Measurements from ENCODE around the gene CBX2. TPM values are rescaled to one million over a fixed set of nuclear protein-coding genes. Genes with fewer than 3 reads are reported as not detected.

CBX2 gene
- total and polyA plus RNA-seq, 2 of the 4 experiments (the other 2 are of a cell fraction) = 2.0 to 3.2 TPM

DNA sequence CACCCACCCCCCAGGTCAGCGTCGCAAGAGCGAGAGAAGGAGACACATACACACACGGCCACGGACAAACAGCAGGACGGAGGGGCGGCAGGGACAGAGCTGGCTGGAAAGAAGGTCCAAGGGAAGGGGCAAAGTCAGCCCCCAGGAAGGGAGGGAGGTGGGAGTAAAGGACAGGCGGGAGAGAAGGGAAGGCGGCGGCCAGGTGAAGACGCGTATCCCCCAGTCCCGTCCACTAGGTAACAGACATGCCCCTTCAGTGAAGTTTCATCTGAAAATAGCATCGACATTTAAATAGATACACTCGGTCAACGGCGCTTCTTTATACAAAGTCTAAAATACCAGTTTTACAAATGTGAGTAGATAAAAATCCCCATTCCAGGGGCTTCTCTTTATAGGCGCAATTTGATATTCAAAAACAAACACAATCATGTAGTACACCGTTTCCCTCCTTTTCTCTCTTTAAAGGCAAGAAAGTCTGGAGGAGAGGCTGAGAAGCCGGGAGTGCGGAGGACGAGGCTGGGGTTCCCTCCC lies 14.5 kb downstream of the CBX2 start (continued):
- no peak for TF ChIP-seq RAD21 (IDR thresholded peaks at IDR 0.05; ENCODE audit: low read length)

DNA sequence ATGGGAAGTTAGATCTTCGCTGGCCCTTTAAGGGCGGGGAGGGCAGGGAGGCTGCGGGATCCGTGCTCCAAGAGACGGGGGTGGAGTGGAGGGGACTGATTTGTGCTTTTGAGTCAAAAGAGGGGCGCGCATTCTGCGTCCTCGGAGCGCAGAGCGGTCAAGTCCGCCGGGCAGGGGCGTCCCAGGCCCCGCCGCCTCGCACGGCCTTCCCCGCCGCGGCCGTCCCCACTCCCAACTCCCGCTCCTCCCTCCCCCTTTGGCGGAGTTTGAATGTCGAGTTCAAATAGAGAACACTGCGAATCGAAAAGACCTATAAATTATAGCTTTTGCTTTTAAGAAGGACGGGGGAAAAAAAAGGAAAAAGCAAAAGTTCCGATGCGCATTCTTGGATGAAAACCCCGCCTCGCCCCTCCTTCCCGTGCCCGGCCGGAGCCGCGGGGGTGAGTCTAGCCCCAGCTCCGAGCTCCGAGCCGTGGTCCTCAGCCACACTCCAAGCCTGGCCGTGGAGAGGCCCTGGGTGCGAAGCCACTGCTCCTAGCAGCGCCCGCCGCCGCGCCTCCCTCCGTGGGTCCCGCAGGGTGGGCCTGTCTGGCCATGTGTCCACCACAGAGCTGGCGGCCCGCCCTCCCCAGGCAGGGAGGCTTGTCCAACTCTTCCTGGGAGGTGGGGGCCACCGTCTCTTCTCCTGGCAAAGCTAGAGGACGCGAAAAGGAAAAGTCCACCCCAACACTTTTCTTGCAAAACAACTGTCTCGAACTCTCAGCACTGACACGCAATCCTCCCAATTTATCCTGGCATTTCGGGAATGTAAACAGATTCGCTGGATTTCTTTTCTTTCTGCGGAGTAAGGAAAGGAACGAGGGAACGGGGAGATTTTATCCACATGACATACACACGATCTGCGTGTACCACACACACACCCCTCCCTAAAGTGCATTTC lies 15.3 kb downstream of the CBX2 start:
- Histone ChIP-seq H3K79me1 (ENCODE audit: low read depth in 1 of 2, low read length in 2 of 2) (peaks cover 8 to 23% of the 10 kb centered on the region in 2 experiments; a peak in 2 of 4 replicates), H3K27ac (ENCODE audit: insufficient read depth, low read length) (peak overlapping the region; percentile 90), H3K4me3 (ENCODE audit: insufficient read depth, low read depth, low read length) (peak overlapping the region; percentile 40), H3K14ac (replicated peaks; ENCODE audit: low read depth, low read length) (peak overlapping the region; percentile 78), H4K8ac (ENCODE audit: low read depth in 2 of 2, low read length in 2 of 2) (peak overlapping the region; percentile 54 to 93; a peak in 3 of 4 replicates), H3K18ac (ENCODE audit: low read depth, low read length) (peak overlapping the region; percentile 72), H3K36me3 (ENCODE audit: control insufficient read depth, insufficient read depth, low read length) (peaks cover 9% of the 10 kb centered on the region; the same call in 1 of the 2 replicates), H3K4me2 (ENCODE audit: low read depth, low read length) (peak overlapping the region; percentile 86), H2AFZ (replicated peaks; ENCODE audit: low read length, poor library complexity) (peak overlapping the region; percentile 90), H2BK20ac (ENCODE audit: low read depth, low read length) (peak overlapping the region; percentile 63), H3K9me3 (ENCODE audit: control insufficient read depth, insufficient read depth, low read length) (no peaks in the 10 kb centered on the region), H2BK5ac (ENCODE audit: low read depth, low read length, poor library complexity, severe bottlenecking) (peak overlapping the region; percentile 95), H3K4me1 (ENCODE audit: control insufficient read depth, insufficient read depth, low read length) (peaks cover 17% of the 10 kb centered on the region), H3K9ac (ENCODE audit: low read depth, low read length) (peak overlapping the region; percentile 64), H4K91ac (ENCODE audit: insufficient read depth, low read depth, low read length) (peak overlapping the region; percentile 80), H2BK120ac (ENCODE audit: low read depth, low read length) (peak overlapping the region; percentile 86), H2AK9ac (replicated peaks; ENCODE audit: low read depth, low read length, poor library complexity) (peak overlapping the region; percentile 96), H3K23ac (ENCODE audit: low read depth, low read length) (peak overlapping the region; percentile 91; the same call in 1 of the 2 replicates), H3K9me1 (ENCODE audit: insufficient read depth, low read length) (peaks cover 5% of the 10 kb centered on the region; the same call in 1 of the 2 replicates), H4K5ac (ENCODE audit: low read depth, low read length) (peak overlapping the region; percentile 25), H2BK15ac (ENCODE audit: low read depth, low read length) (peak overlapping the region; percentile 76; the same call in 2 of the 3 replicates), H3K56ac (ENCODE audit: extremely low read depth, insufficient read depth, low read length) (peak overlapping the region; percentile 86; the same call in 1 of the 2 replicates), H3K27me3 (ENCODE audit: control insufficient read depth, insufficient read depth, low read length) (peaks cover 40% of the 10 kb centered on the region), H3K4ac (ENCODE audit: low read depth, low read length) (peak overlapping the region; percentile 91), H4K20me1 (ENCODE audit: insufficient read depth, low read length) (peaks cover 14% of the 10 kb centered on the region), H2AK5ac (ENCODE audit: low read depth, low read length) (peak overlapping the region; percentile 71)
- ATAC-seq (ENCODE audit: low read depth) (peak; percentile 22), DNase-seq (peak; percentile 92)
- WGBS, 2 experiments (ENCODE audit: extremely low coverage in 2 of 2, insufficient read length in 1 of 2) = 0% methylated on average over 2 of the region's 63 CpGs; no CpG with 5 or more reads in 1 of the 2 experiments
- dilution Hi-C loops (cut with HindIII; ENCODE audit: low sequenced_read_pairs, unreplicated experiment) = no loop called here
- intact Hi-C loops (cut with micrococcal nuclease) = loop anchor here (1.0 to 2.0 kb wide), 2 partner anchors 46 to 200 kb away; partner anchors contain the start of gene CBX4
- BruUV-seq (replicated peaks) = no TSS peak
- in situ Hi-C loops (cut with MboI; ENCODE audit: low sequenced_read_pairs) = loop anchor here (5.0 kb wide), 1 partner anchor 194 kb away; no protein-coding TSS in a partner anchor
- POLR2A ChIA-PET (ENCODE audit: unreplicated experiment) = interaction anchor here (0.5 kb wide), 1 partner anchor 47 kb away, joined by 5 read pairs; no protein-coding TSS in a partner anchor
- CTCF ChIA-PET = interaction anchor here (1.1 to 1.2 kb wide), 2 partner anchors 18 to 47 kb away, joined by 3 to 5 read pairs; no protein-coding TSS in a partner anchor
- TF ChIP-seq, protein P1, sequence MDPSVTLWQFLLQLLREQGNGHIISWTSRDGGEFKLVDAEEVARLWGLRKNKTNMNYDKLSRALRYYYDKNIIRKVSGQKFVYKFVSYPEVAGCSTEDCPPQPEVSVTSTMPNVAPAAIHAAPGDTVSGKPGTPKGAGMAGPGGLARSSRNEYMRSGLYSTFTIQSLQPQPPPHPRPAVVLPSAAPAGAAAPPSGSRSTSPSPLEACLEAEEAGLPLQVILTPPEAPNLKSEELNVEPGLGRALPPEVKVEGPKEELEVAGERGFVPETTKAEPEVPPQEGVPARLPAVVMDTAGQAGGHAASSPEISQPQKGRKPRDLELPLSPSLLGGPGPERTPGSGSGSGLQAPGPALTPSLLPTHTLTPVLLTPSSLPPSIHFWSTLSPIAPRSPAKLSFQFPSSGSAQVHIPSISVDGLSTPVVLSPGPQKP (IDR thresholded peaks at IDR 0.05; ENCODE audit: borderline replicate concordance, low read depth, low read length) = no peak
- TF ChIP-seq CHD1 (IDR thresholded peaks at IDR 0.05; ENCODE audit: low read depth, low read length) (no peak), RCOR1 (IDR thresholded peaks at IDR 0.05; ENCODE audit: insufficient replicate concordance, low read length) (peak; percentile 11), MAFK (IDR thresholded peaks at IDR 0.05; ENCODE audit: low read depth, low read length) (no peak), POLR2A (IDR thresholded peaks at IDR 0.05; ENCODE audit: low read depth, low read length) (no peak; the same call in 1 of the 2 replicates), FOS (IDR thresholded peaks at IDR 0.05; ENCODE audit: low read depth, low read length) (no peak), BHLHE40 (IDR thresholded peaks at IDR 0.05; ENCODE audit: low read depth, low read length) (no peak), SMC3 (IDR thresholded peaks at IDR 0.05; ENCODE audit: low read depth, low read length) (no peak), NFE2L2 (IDR thresholded peaks at IDR 0.05; ENCODE audit: low read depth, low read length) (no peak)
- TF ChIP-seq, protein P2, sequence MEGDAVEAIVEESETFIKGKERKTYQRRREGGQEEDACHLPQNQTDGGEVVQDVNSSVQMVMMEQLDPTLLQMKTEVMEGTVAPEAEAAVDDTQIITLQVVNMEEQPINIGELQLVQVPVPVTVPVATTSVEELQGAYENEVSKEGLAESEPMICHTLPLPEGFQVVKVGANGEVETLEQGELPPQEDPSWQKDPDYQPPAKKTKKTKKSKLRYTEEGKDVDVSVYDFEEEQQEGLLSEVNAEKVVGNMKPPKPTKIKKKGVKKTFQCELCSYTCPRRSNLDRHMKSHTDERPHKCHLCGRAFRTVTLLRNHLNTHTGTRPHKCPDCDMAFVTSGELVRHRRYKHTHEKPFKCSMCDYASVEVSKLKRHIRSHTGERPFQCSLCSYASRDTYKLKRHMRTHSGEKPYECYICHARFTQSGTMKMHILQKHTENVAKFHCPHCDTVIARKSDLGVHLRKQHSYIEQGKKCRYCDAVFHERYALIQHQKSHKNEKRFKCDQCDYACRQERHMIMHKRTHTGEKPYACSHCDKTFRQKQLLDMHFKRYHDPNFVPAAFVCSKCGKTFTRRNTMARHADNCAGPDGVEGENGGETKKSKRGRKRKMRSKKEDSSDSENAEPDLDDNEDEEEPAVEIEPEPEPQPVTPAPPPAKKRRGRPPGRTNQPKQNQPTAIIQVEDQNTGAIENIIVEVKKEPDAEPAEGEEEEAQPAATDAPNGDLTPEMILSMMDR (conservative IDR thresholded peaks at IDR 0.05; ENCODE audit: low read depth, low read length) = no peak
